HG02943 (cell line): ENCODE data around the gene DUSP11.
"Not testable (repeated sequence)": the region's sequence is repeated elsewhere in the genome, so short reads cannot be mapped to it uniquely, and the experiment has no call there.

Experiments used
- ATAC-seq: cut with Tn5 transposase; IDR thresholded peaks from one replicate; pipeline ENCODE4 v1.9.1; 2021; ENCODE audit warnings: mild to moderate bottlenecking, low read depth, moderate library complexity; ENCODE audit not compliant: unreplicated experiment

DUSP11 gene

GRCh38 chr2:73726657-73727056 is 53.2 kb downstream of the DUSP11 start:
- not testable (repeated sequence) for ATAC-seq

GRCh38 chr2:73718851-73719621 is 60.9 kb downstream of the DUSP11 start:
- no peak for ATAC-seq

- ATAC-seq = no peak
Measured at GRCh38 chr2:73718421-73718820, 61.5 kb downstream of the DUSP11 start.

GRCh38 chr2:73717695-73718094 is 62.2 kb downstream of the DUSP11 start:
- not testable (repeated sequence) for ATAC-seq

GRCh38 chr2:73717251-73717606 is 62.7 kb downstream of the DUSP11 start:
- no peak for ATAC-seq

GRCh38 chr2:73716543-73717250 is 63.2 kb downstream of the DUSP11 start:
- no peak for ATAC-seq

GRCh38 chr2:73714091-73714490 is 65.8 kb downstream of the DUSP11 start:
- no peak for ATAC-seq
